CD4-positive, alpha-beta memory T cell (primary cell): ENCODE data around the gene FRS3. TPM values are rescaled to one million over a fixed set of nuclear protein-coding genes. Genes with fewer than 3 reads are reported as not detected.
A peak's percentile ranks its signal among the peaks of the same experiment; 100 is the strongest.

Source experiments
- CTCF ChIA-PET: fragments of 350-600 bp; sonication (Branson Sonifier 250); formaldehyde crosslinking; loops from one replicate; lab custom pipeline; 2021; ENCODE audit warnings: inconsistent platforms; ENCODE audit not compliant: partially characterized antibody; lab: Charles Lee
- POLR2A ChIA-PET: fragments of 350-600 bp; sonication (Branson Sonifier 250); formaldehyde crosslinking; loops from one replicate; lab custom pipeline; 2021; ENCODE audit not compliant: partially characterized antibody; lab: Charles Lee
- DNase-seq, 5 donors: peaks; one replicate each; pipeline versions ENCODE4 v3.0.0 to v3.0.0-alpha.2; 2020 to 2022; ENCODE audit warnings: mixed read lengths in 1 of 5
- H3K27ac ChIP-seq: one replicate; pipeline ENCODE4 v1.7.0; 2013; ENCODE audit warnings: low read depth, low read length
- H3K27me3 ChIP-seq: 2 replicates; pipeline ENCODE4 v1.7.0; 2013; ENCODE audit warnings: mild to moderate bottlenecking, low read length, moderate library complexity; ENCODE audit not compliant: insufficient read depth
- H3K36me3 ChIP-seq: 2 replicates; pipeline ENCODE4 v1.7.0; 2013; ENCODE audit warnings: mild to moderate bottlenecking, low read length, moderate library complexity; ENCODE audit not compliant: insufficient read depth
- H3K4me1 ChIP-seq: 2 replicates; pipeline ENCODE4 v1.7.0; 2013; ENCODE audit warnings: mild to moderate bottlenecking, low read length, moderate library complexity; ENCODE audit not compliant: insufficient read depth
- H3K4me3 ChIP-seq, 2 donors: one replicate each; pipeline ENCODE4 v1.7.0; 2013; ENCODE audit warnings: low read length in 2 of 2, mild to moderate bottlenecking in 1 of 2
- H3K9me3 ChIP-seq, 2 donors: one replicate each; pipeline ENCODE4 v1.7.0; 2013; ENCODE audit warnings: low read length in 2 of 2, control low read depth in 1 of 2; ENCODE audit not compliant: control insufficient read depth in 1 of 2
- H3K27ac Mint-ChIP-seq, 7 donors: one replicate each; pipeline ENCODE4 v1.8.0; 2020 to 2021; ENCODE audit warnings: mixed read lengths in 7 of 7, mild to moderate bottlenecking in 6 of 7, inconsistent platforms in 3 of 7, moderate library complexity in 3 of 7
- H3K27me3 Mint-ChIP-seq, 2 donors: one replicate each; pipeline ENCODE4 v1.8.0; 2020 to 2021; ENCODE audit warnings: mixed read lengths in 2 of 2
- H3K36me3 Mint-ChIP-seq, 2 donors: one replicate each; pipeline ENCODE4 v1.8.0; 2020 to 2021; ENCODE audit warnings: mixed read lengths in 2 of 2, inconsistent platforms in 1 of 2, mild to moderate bottlenecking in 1 of 2
- H3K4me1 Mint-ChIP-seq, 4 donors: one replicate each; pipeline ENCODE4 v1.8.0; 2020 to 2021; ENCODE audit warnings: mixed read lengths in 4 of 4, mild to moderate bottlenecking in 1 of 4
- H3K4me3 Mint-ChIP-seq, 8 donors: one replicate each; pipeline ENCODE4 v1.8.0; 2020 to 2021; ENCODE audit warnings: mixed read lengths in 8 of 8, mild to moderate bottlenecking in 7 of 8, moderate library complexity in 6 of 8, inconsistent platforms in 3 of 8
- H3K9me3 Mint-ChIP-seq, 8 donors: one replicate each; pipeline ENCODE4 v1.8.0; 2020 to 2021; ENCODE audit warnings: mixed read lengths in 8 of 8, mild to moderate bottlenecking in 5 of 8, inconsistent platforms in 3 of 8, moderate library complexity in 1 of 8
- intact Hi-C: fragments of 100-400 bp; cut with micrococcal nuclease; formaldehyde crosslinking; loops from one replicate; pipeline ENCODE4 v1.15.1; 2023
- polyA plus RNA-seq, 2 donors: library from polyadenylated mRNA; unstranded; fragments of 300-500 nt; fragmentation: Illumina TruSeq; gene quantifications; one replicate each; pipeline ENCODE4 v1.2.3, GENCODE V29; 2021
- total RNA-seq, 2 experiments: library from RNA; stranded (reverse); gene quantifications; one replicate each; pipeline ENCODE4 v1.2.3, GENCODE V29; 2021

FRS3 gene
- total and polyA plus RNA-seq, 4 experiments from 2014 or later, result 2.2 to 10.0 (median 5.8) TPM

- no peak overlapping the region for H3K27ac ChIP-seq
- ChIA-PET POLR2A (interaction anchor here (0.6 to 1.6 kb wide), 3 partner anchors 13 to 847 kb away, joined by 3 read pairs; partner anchors contain the start of gene TAF8), CTCF (interaction anchor here (1.1 to 1.3 kb wide), 2 partner anchors 9 to 11 kb away, joined by 3 read pairs; partner anchors contain the start of gene PRICKLE4)
- Mint-ChIP-seq H3K9me3 (no peaks in the 10 kb centered on the region), H3K36me3 (peaks cover 24 to 50% of the 10 kb centered on the region in 2 donors), H3K4me3 (no peak overlapping the region), H3K27ac (no peak overlapping the region), H3K4me1 (peaks cover 4 to 20% (median 10%) of the 10 kb centered on the region in 4 donors), H3K27me3 (peaks cover 0 to 3% of the 10 kb centered on the region in 2 donors)
- no peaks in the 10 kb centered on the region for H3K9me3 ChIP-seq
- peaks cover 32% of the 10 kb centered on the region for H3K36me3 ChIP-seq
- DNase-seq, result no peak
- no peak overlapping the region for H3K4me3 ChIP-seq
- intact Hi-C loops, result no loop called here
- peaks cover 10% of the 10 kb centered on the region for H3K4me1 ChIP-seq
- no peaks in the 10 kb centered on the region for H3K27me3 ChIP-seq
These were observed 11.6 kb upstream of the FRS3 start for GRCh38 chr6:41791305-41791704.

GRCh38 chr6:41790045-41790444, 10.3 kb upstream of the FRS3 start:
- ChIA-PET CTCF (interaction anchor here (1.0 kb wide), 1 partner anchor 425 kb away, joined by 3 read pairs; no protein-coding TSS in a partner anchor), POLR2A (no interaction called here)
- H3K27ac ChIP-seq, result no peak overlapping the region
- H3K4me1 ChIP-seq, result peaks cover 16% of the 10 kb centered on the region
- H3K9me3 Mint-ChIP-seq, result peaks cover 0 to 2% (median 0%) of the 10 kb centered on the region in 8 donors
- peaks cover 0 to 3% of the 10 kb centered on the region in 2 donors for H3K27me3 Mint-ChIP-seq
- H3K4me3 Mint-ChIP-seq, result peak overlapping the region in 3 of 8 donors; percentile 4 to 50 (median 32)
- no peak for DNase-seq
- H3K27ac Mint-ChIP-seq, result peak overlapping the region in 4 of 7 donors; percentile 13 to 98 (median 16)
- peaks cover 6 to 27% (median 10%) of the 10 kb centered on the region in 4 donors for H3K4me1 Mint-ChIP-seq
- H3K36me3 ChIP-seq, result peaks cover 32% of the 10 kb centered on the region
- no peaks in the 10 kb centered on the region for H3K9me3 ChIP-seq
- intact Hi-C loops, result no loop called here
- H3K36me3 Mint-ChIP-seq, result peaks cover 22 to 50% of the 10 kb centered on the region in 2 donors
- no peak overlapping the region for H3K4me3 ChIP-seq
- H3K27me3 ChIP-seq, result no peaks in the 10 kb centered on the region

GRCh38 chr6:41789390-41789724, 9.7 kb upstream of the FRS3 start:
- Mint-ChIP-seq H3K36me3 (peaks cover 19 to 48% of the 10 kb centered on the region in 2 donors), H3K27me3 (peaks cover 0 to 3% of the 10 kb centered on the region in 2 donors), H3K4me3 (peak overlapping the region; percentile 70 to 98 (median 77)), H3K27ac (peak overlapping the region in 6 of 7 donors; percentile 36 to 98 (median 67)), H3K9me3 (peaks cover 0 to 2% (median 0%) of the 10 kb centered on the region in 8 donors), H3K4me1 (peaks cover 6 to 29% (median 11%) of the 10 kb centered on the region in 4 donors)
- Histone ChIP-seq H3K36me3 (peaks cover 32% of the 10 kb centered on the region), H3K27me3 (no peaks in the 10 kb centered on the region), H3K4me1 (peaks cover 16% of the 10 kb centered on the region), H3K27ac (no peak overlapping the region), H3K9me3 (no peaks in the 10 kb centered on the region), H3K4me3 (no peak overlapping the region)
- ChIA-PET POLR2A (no interaction called here), CTCF (interaction anchor here (1.0 kb wide), 1 partner anchor 425 kb away, joined by 3 read pairs; no protein-coding TSS in a partner anchor)
- intact Hi-C loops, result loop anchor here (10.0 kb wide), 1 partner anchor 1385 kb away; the partner anchor contains the start of gene SRF
- no peak for DNase-seq

GRCh38 chr6:41787219-41787917, 7.7 kb upstream of the FRS3 start, which contains the start of gene TOMM6:
Gene TOMM6 (plus strand): TSS chr6:41787694. CDS start chr6:41787698, 4 bp downstream.
- H3K4me1 ChIP-seq, result peaks cover 16% of the 10 kb centered on the region
- no peaks in the 10 kb centered on the region for H3K9me3 ChIP-seq
- H3K9me3 Mint-ChIP-seq, result peaks cover 0 to 2% (median 0%) of the 10 kb centered on the region in 8 donors
- peaks cover 7 to 29% (median 12%) of the 10 kb centered on the region in 4 donors for H3K4me1 Mint-ChIP-seq
- H3K36me3 Mint-ChIP-seq, result peaks cover 19 to 39% of the 10 kb centered on the region in 2 donors
- H3K4me3 ChIP-seq, result peak within 1 kb of the TSS; percentile 84 to 100
- peaks cover 30% of the 10 kb centered on the region for H3K36me3 ChIP-seq
- H3K27ac Mint-ChIP-seq, result peak within 1 kb of the TSS; percentile 92 to 98 (median 98)
- H3K4me3 Mint-ChIP-seq, result peak within 1 kb of the TSS; percentile 95 to 99 (median 98)
- H3K27me3 Mint-ChIP-seq, result peaks cover 0 to 3% of the 10 kb centered on the region in 2 donors
- no peaks in the 10 kb centered on the region for H3K27me3 ChIP-seq
- DNase-seq, result peak; percentile 93 to 95 (median 94)
- ChIA-PET CTCF (interaction anchor here (0.7 to 9.8 kb wide), 24 partner anchors 8 to 1640 kb away, joined by 3 to 178 read pairs (median 4); partner anchors contain the start of genes ABCC10, BYSL, MED20 and TAF8), POLR2A (interaction anchor here (0.9 to 5.5 kb wide), 27 partner anchors 8 to 1842 kb away, joined by 3 to 126 read pairs (median 4); partner anchors contain the start of genes BYSL, CCND3, CNPY3 and MED20)
- H3K27ac ChIP-seq, result peak within 1 kb of the TSS; percentile 90
- intact Hi-C loops, result loop anchor here (1.0 to 10.0 kb wide), 12 partner anchors 8 to 1842 kb away; partner anchors contain the start of genes BYSL, CCND3, FRS3 and GTPBP2

DNA sequence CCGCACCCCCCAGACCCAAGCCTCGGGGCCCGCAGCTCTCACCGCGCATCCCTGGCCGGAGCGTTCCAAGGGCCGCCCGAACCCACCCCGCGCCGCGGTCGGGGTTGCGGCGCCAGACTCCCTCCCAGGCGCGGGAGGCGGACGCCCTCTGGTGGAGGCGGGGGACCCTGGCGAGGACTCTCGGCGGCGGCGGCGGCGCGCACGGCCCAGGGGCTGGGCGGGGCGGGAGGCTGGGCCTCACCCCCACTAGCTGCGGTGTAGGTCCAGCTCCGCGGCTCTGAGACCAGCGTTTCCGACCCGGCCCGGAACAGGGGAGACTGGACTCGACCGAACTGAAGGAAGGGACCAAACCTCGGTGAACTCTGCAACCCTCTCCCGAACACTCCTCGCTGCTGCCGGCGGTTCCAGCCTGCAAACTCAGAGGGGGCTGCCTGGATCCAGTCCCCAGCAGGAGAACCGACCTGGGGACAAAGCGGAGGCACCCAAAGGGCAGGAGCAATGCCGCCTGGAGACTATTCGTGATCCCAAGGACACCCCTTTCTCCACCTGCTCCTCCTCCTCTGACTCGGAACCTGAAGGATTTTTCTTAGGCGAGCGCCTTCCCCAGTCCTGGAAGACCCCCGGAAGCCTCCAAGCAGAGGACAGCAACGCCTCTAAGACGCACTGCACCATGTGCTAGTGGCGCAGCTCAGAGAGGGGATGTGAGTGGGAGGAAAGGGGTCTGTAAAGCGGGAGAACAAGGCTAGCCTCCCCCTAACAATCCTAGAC, 6.9 kb upstream of the FRS3 start:
- Mint-ChIP-seq H3K36me3 (peaks cover 17 to 32% of the 10 kb centered on the region in 2 donors), H3K4me1 (peaks cover 7 to 29% (median 12%) of the 10 kb centered on the region in 4 donors), H3K27ac (peak overlapping the region; percentile 92 to 98 (median 98)), H3K9me3 (peaks cover 0 to 2% (median 0%) of the 10 kb centered on the region in 8 donors), H3K4me3 (peak overlapping the region; percentile 95 to 99 (median 98)), H3K27me3 (peaks cover 0 to 3% of the 10 kb centered on the region in 2 donors)
- DNase-seq, result peak; percentile 82 to 89 (median 84)
- POLR2A ChIA-PET, result interaction anchor here (0.9 to 5.5 kb wide), 23 partner anchors 9 to 1843 kb away, joined by 3 to 126 read pairs (median 5); partner anchors contain the start of genes BYSL, CCND3, CNPY3 and MED20
- intact Hi-C loops, result loop anchor here (1.0 to 10.0 kb wide), 12 partner anchors 7 to 1843 kb away; partner anchors contain the start of genes BYSL, CCND3, FRS3 and GTPBP2
- H3K4me3 ChIP-seq, result peak overlapping the region; percentile 84 to 100
- H3K36me3 ChIP-seq, result peaks cover 23% of the 10 kb centered on the region
- CTCF ChIA-PET, result interaction anchor here (0.5 to 9.8 kb wide), 26 partner anchors 9 to 1641 kb away, joined by 3 to 178 read pairs (median 4); partner anchors contain the start of genes ABCC10, BYSL, MED20 and TAF8
- peak overlapping the region; percentile 90 for H3K27ac ChIP-seq
- peaks cover 16% of the 10 kb centered on the region for H3K4me1 ChIP-seq
- no peaks in the 10 kb centered on the region for H3K9me3 ChIP-seq
- H3K27me3 ChIP-seq, result no peaks in the 10 kb centered on the region
